Small intestine (tissue), 4 donors: ENCODE data around the gene FBXL16. TPM values are rescaled to one million over a fixed set of nuclear protein-coding genes. Genes with fewer than 3 reads are reported as not detected.

ENCODE experiments used
- polyA plus RNA-seq, 4 donors: library from polyadenylated mRNA; stranded (reverse) in 3 of 4; unstranded in 1 of 4; fragments of 200-250 nt in 3 of 4; fragments of 120-200 nt in 1 of 4; gene quantifications; one replicate each; pipeline versions ENCODE4 v1.2.1 to v1.2.3, GENCODE V29; 2013
- donor health status: healthy with polysubstance abuse.
- donor health status: Bipolar disorder and iron deficiency.
- donor health status: healthy.

Gene FBXL16
- polyA plus RNA-seq, 4 donors: 0.81 to 3.4 (median 1.2) TPM

Other genes with a start within 250 kb of the FBXL16 start
- 100 to 1,000 TPM in 1 of 4 donors, 10 to 100 TPM in 3; 51.3 to 105 (median 70.2) TPM for gene CAPN15, start 178.1 kb downstream of the FBXL16 start, polyA plus RNA-seq
- not detected for gene PRR35, start 145.4 kb downstream of the FBXL16 start, polyA plus RNA-seq
- gene NHLRC4, start 138.8 kb downstream of the FBXL16 start, polyA plus RNA-seq: 1 to 10 TPM in 1 of 4 donors, under 1 TPM in 2, not detected in 1; 0.45 to 2.2 (median 0.79) TPM
- 10 to 100 TPM; 21.3 to 43.5 (median 28.0) TPM for gene PIGQ, start 135.8 kb downstream of the FBXL16 start, polyA plus RNA-seq
- gene RAB40C, start 115.7 kb downstream of the FBXL16 start, polyA plus RNA-seq: 10 to 100 TPM; 28.9 to 49.0 (median 34.6) TPM
- gene WFIKKN1, start 74.8 kb downstream of the FBXL16 start, polyA plus RNA-seq: 1 to 10 TPM in 3 of 4 donors, under 1 TPM in 1; 0.60 to 7.6 (median 3.6) TPM
- gene METTL26, start 69.5 kb downstream of the FBXL16 start, polyA plus RNA-seq: 100 to 1,000 TPM in 3 of 4 donors, 10 to 100 TPM in 1; 54.4 to 135 (median 113) TPM
- gene MCRIP2, start 64.0 kb downstream of the FBXL16 start, polyA plus RNA-seq: 100 to 1,000 TPM in 3 of 4 donors, 10 to 100 TPM in 1; 43.4 to 279 (median 166) TPM
- gene WDR90, start 56.4 kb downstream of the FBXL16 start, polyA plus RNA-seq: 10 to 100 TPM; 15.7 to 36.5 (median 25.6) TPM
- 100 to 1,000 TPM in 3 of 4 donors, 10 to 100 TPM in 1; 89.3 to 207 (median 159) TPM for gene RHOT2, start 37.7 kb downstream of the FBXL16 start, polyA plus RNA-seq
- 1 to 10 TPM; 2.7 to 6.2 (median 4.7) TPM for gene RHBDL1, start 30.1 kb downstream of the FBXL16 start, polyA plus RNA-seq
- gene STUB1, start 25.4 kb downstream of the FBXL16 start, polyA plus RNA-seq: 100 to 1,000 TPM in 3 of 4 donors, 10 to 100 TPM in 1; 66.2 to 122 (median 118) TPM
- gene JMJD8, start 21.5 kb downstream of the FBXL16 start, polyA plus RNA-seq: 10 to 100 TPM; 23.0 to 46.2 (median 31.9) TPM
- 10 to 100 TPM in 1 of 4 donors, 1 to 10 TPM in 3; 5.4 to 11.7 (median 9.3) TPM for gene WDR24, start 15.4 kb downstream of the FBXL16 start, polyA plus RNA-seq
- gene METRN, start 9.3 kb upstream of the FBXL16 start, polyA plus RNA-seq: 10 to 100 TPM in 2 of 4 donors, 1 to 10 TPM in 2; 4.9 to 14.1 (median 9.3) TPM
- gene ANTKMT, start 15.3 kb upstream of the FBXL16 start, polyA plus RNA-seq: 10 to 100 TPM; 23.0 to 55.5 (median 38.1) TPM
- gene CCDC78, start 20.6 kb upstream of the FBXL16 start, polyA plus RNA-seq: 1 to 10 TPM in 1 of 4 donors, under 1 TPM in 2, not detected in 1; 0.72 to 1.6 (median 0.95) TPM
- 1 to 10 TPM; 1.4 to 4.8 (median 3.4) TPM for gene HAGHL, start 21.3 kb upstream of the FBXL16 start, polyA plus RNA-seq
- gene CIAO3, start 35.2 kb upstream of the FBXL16 start, polyA plus RNA-seq: 10 to 100 TPM; 32.5 to 68.0 (median 44.7) TPM
- 10 to 100 TPM in 1 of 4 donors, 1 to 10 TPM in 3; 1.3 to 29.7 (median 4.5) TPM for gene MSLN, start 54.9 kb upstream of the FBXL16 start, polyA plus RNA-seq
- 10 to 100 TPM; 17.6 to 26.2 (median 21.6) TPM for gene RPUSD1, start 82.6 kb upstream of the FBXL16 start, polyA plus RNA-seq
- gene CHTF18, start 82.8 kb upstream of the FBXL16 start, polyA plus RNA-seq: 10 to 100 TPM in 2 of 4 donors, 1 to 10 TPM in 2; 5.6 to 24.6 (median 13.5) TPM
- 1 to 10 TPM in 2 of 4 donors, under 1 TPM in 2; 0.73 to 3.0 (median 1.9) TPM for gene GNG13, start 94.9 kb upstream of the FBXL16 start, polyA plus RNA-seq